IMR-90 (cell line): ENCODE data around the gene ABL1. TPM values are rescaled to one million over a fixed set of nuclear protein-coding genes. Genes with fewer than 3 reads are reported as not detected.

Source experiments
- ATAC-seq: fragments of 200-7000 bp; cut with Tn5 transposase; 2 replicates; pipeline ENCODE4 v1.9.1; 2020; ENCODE audit warnings: low read depth, mild to moderate bottlenecking, moderate library complexity
- BruUV-seq: library from RNA; stranded (reverse); fragments of 400-500 nt; replicated peaks from 2 replicates; lab custom pipeline; 2021; lab: Mats Ljungman, UMichigan
- CTCF ChIA-PET: fragments of 300-600 bp; formaldehyde crosslinking; extraction: SDS; loops from one replicate; lab custom pipeline; 2021; ENCODE audit warnings: antibody characterized with exemption; lab: Yijun Ruan, JAX
- POLR2A ChIA-PET: fragments of 300-600 bp; sonication (Branson Sonifier 250); formaldehyde crosslinking; loops from one replicate; lab custom pipeline; 2022; ENCODE audit warnings: antibody characterized with exemption; ENCODE audit not compliant: unreplicated experiment; lab: Charles Lee
- DNase-seq: peaks from one replicate; pipeline ENCODE4 v3.0.0; 2013
- H2AFZ ChIP-seq: replicated peaks from 2 replicates; pipeline ENCODE3; 2013; ENCODE audit warnings: low read length, mild to moderate bottlenecking; ENCODE audit not compliant: poor library complexity
- H2AK5ac ChIP-seq: 2 replicates; pipeline ENCODE4 v1.6.1; 2013; ENCODE audit warnings: low read depth, low read length, inconsistent platforms
- H2AK9ac ChIP-seq: replicated peaks from 2 replicates; pipeline ENCODE3; 2013; ENCODE audit warnings: mild to moderate bottlenecking, low read depth, low read length, moderate library complexity; ENCODE audit not compliant: poor library complexity
- H2BK120ac ChIP-seq: 2 replicates; pipeline ENCODE4 v1.6.1; 2013; ENCODE audit warnings: low read depth, low read length, inconsistent platforms
- H2BK15ac ChIP-seq: 3 replicates; pipeline ENCODE4 v1.6.1; 2013; ENCODE audit warnings: low read depth, low read length, inconsistent platforms
- H2BK20ac ChIP-seq: 2 replicates; pipeline ENCODE4 v1.6.1; 2013; ENCODE audit warnings: low read depth, mild to moderate bottlenecking, inconsistent platforms, low read length, moderate library complexity
- H2BK5ac ChIP-seq: 2 replicates; pipeline ENCODE4 v1.6.1; 2013; ENCODE audit warnings: mild to moderate bottlenecking, low read depth, low read length, inconsistent platforms; ENCODE audit not compliant: poor library complexity, severe bottlenecking
- H3K14ac ChIP-seq: replicated peaks from 2 replicates; pipeline ENCODE4 v1.6.1; 2013; ENCODE audit warnings: low read depth, low read length, inconsistent platforms
- H3K18ac ChIP-seq: 2 replicates; pipeline ENCODE4 v1.6.1; 2013; ENCODE audit warnings: low read depth, low read length, control low read depth
- H3K23ac ChIP-seq: 2 replicates; pipeline ENCODE4 v1.6.1; 2013; ENCODE audit warnings: low read depth, low read length, inconsistent platforms
- H3K27ac ChIP-seq: 2 replicates; pipeline ENCODE4 v1.5.1; 2013; ENCODE audit warnings: mild to moderate bottlenecking, control low read depth, low read length; ENCODE audit not compliant: insufficient read depth
- H3K27me3 ChIP-seq: 2 replicates; pipeline ENCODE4 v1.6.1; 2013; ENCODE audit warnings: low read length; ENCODE audit not compliant: control insufficient read depth, insufficient read depth
- H3K36me3 ChIP-seq: 2 replicates; pipeline ENCODE4 v1.6.1; 2013; ENCODE audit warnings: low read length, mixed read lengths; ENCODE audit not compliant: control insufficient read depth, insufficient read depth
- H3K4ac ChIP-seq: 2 replicates; pipeline ENCODE4 v1.6.1; 2013; ENCODE audit warnings: low read depth, low read length, inconsistent platforms
- H3K4me1 ChIP-seq: 2 replicates; pipeline ENCODE4 v1.6.1; 2013; ENCODE audit warnings: low read length, mixed read lengths; ENCODE audit not compliant: control insufficient read depth, insufficient read depth
- H3K4me2 ChIP-seq: 2 replicates; pipeline ENCODE4 v1.6.1; 2013; ENCODE audit warnings: low read depth, mild to moderate bottlenecking, control low read depth, low read length, moderate library complexity
- H3K4me3 ChIP-seq: 2 replicates; pipeline ENCODE4 v1.5.1; 2013; ENCODE audit warnings: low read depth, mild to moderate bottlenecking, control low read depth, low read length, moderate library complexity; ENCODE audit not compliant: insufficient read depth
- H3K56ac ChIP-seq: 2 replicates; pipeline ENCODE4 v1.6.1; 2013; ENCODE audit warnings: low read length, inconsistent platforms; ENCODE audit not compliant: insufficient read depth; ENCODE audit errors: extremely low read depth
- H3K79me1 ChIP-seq, 2 experiments: 2 replicates each; pipeline ENCODE4 v1.6.1; 2013; ENCODE audit warnings: low read length in 2 of 2, inconsistent platforms in 1 of 2, low read depth in 1 of 2
- H3K9ac ChIP-seq: 2 replicates; pipeline ENCODE4 v1.6.1; 2013; ENCODE audit warnings: low read depth, low read length, control low read depth
- H3K9me1 ChIP-seq: 2 replicates; pipeline ENCODE4 v1.6.1; 2013; ENCODE audit warnings: low read length, inconsistent platforms; ENCODE audit not compliant: insufficient read depth
- H3K9me3 ChIP-seq: 2 replicates; pipeline ENCODE4 v1.6.1; 2013; ENCODE audit warnings: low read length; ENCODE audit not compliant: control insufficient read depth, insufficient read depth
- H4K20me1 ChIP-seq: 2 replicates; pipeline ENCODE4 v1.6.1; 2013; ENCODE audit warnings: low read length, inconsistent platforms; ENCODE audit not compliant: insufficient read depth
- H4K5ac ChIP-seq: 2 replicates; pipeline ENCODE4 v1.6.1; 2013; ENCODE audit warnings: mild to moderate bottlenecking, low read depth, low read length, control low read depth
- H4K8ac ChIP-seq, 2 experiments: 2 replicates each; pipeline ENCODE4 v1.6.1; 2013; ENCODE audit warnings: low read depth in 2 of 2, low read length in 2 of 2, control low read depth in 1 of 2, inconsistent platforms in 1 of 2
- H4K91ac ChIP-seq: 2 replicates; pipeline ENCODE4 v1.6.1; 2013; ENCODE audit warnings: low read depth, low read length, inconsistent platforms; ENCODE audit not compliant: insufficient read depth
- BHLHE40 ChIP-seq: fragments of 150-350 bp; IDR thresholded peaks from 2 replicates; pipeline ENCODE4 v1.6.1; 2016; ENCODE audit warnings: mild to moderate bottlenecking, low read depth, low read length
- MAZ ChIP-seq: IDR thresholded peaks from 2 replicates; pipeline ENCODE4 v1.6.1; 2012; ENCODE audit warnings: low read depth, mild to moderate bottlenecking, low read length, improper control_type of control experiment, moderate library complexity, borderline replicate concordance
- MXI1 ChIP-seq: IDR thresholded peaks from 2 replicates; pipeline ENCODE4 v1.6.1; 2012; ENCODE audit warnings: low read depth, mild to moderate bottlenecking, low read length, moderate library complexity, borderline replicate concordance
- RCOR1 ChIP-seq: IDR thresholded peaks from 2 replicates; pipeline ENCODE4 v1.6.1; 2012; ENCODE audit warnings: mild to moderate bottlenecking, low read length, improper control_type of control experiment; ENCODE audit not compliant: insufficient replicate concordance
- WGBS, 2 experiments: methylation state at CpG; one replicate each; pipeline versions ENCODE4 v1.1.5 to v1.1.7; 2013; ENCODE audit warnings: missing lambda C conversion rate in 2 of 2; ENCODE audit not compliant: insufficient read length in 1 of 2; ENCODE audit errors: extremely low coverage in 2 of 2; 5-methylcytosine and 5-hydroxymethylcytosine counted together
- dilution Hi-C: fragments of 300-500 bp; cut with HindIII; formaldehyde crosslinking; loops from one replicate; pipeline ENCODE4 v1.14.3; 2018; ENCODE audit warnings: low sequenced_read_pairs; ENCODE audit not compliant: unreplicated experiment
- in situ Hi-C: fragments of 300-500 bp; cut with MboI; formaldehyde crosslinking; loops from 3 replicates; pipeline ENCODE4 v1.14.3; 2019; ENCODE audit warnings: low sequenced_read_pairs, inconsistent platforms, mixed read lengths
- intact Hi-C: fragments of 100-400 bp; cut with micrococcal nuclease; formaldehyde crosslinking; loops from 2 replicates; pipeline ENCODE4 v1.10.0; 2022
- polyA plus RNA-seq, 3 experiments: library from polyadenylated mRNA; depleted of rRNA; stranded (reverse); fragments of >200 nt; gene quantifications; 2 replicates each; pipeline ENCODE4 v1.2.3, GENCODE V29; 2012; ENCODE audit warnings: low replicate concordance in 1 of 3
- total RNA-seq: library from RNA; depleted of rRNA; stranded (reverse); fragments of >200 nt; gene quantifications from 2 replicates; pipeline ENCODE4 v1.2.3, GENCODE V29; 2012
- TF ChIP-seq, protein P1 (sequence below): conservative IDR thresholded peaks from 2 replicates; pipeline ENCODE4 v1.5.1; 2012; ENCODE audit warnings: mild to moderate bottlenecking, low read depth, low read length, improper control_type of control experiment

Gene ABL1
- total and polyA plus RNA-seq, 2 of the 4 experiments (the other 2 are of a cell fraction) = 33.7 to 49.1 TPM

DNA sequence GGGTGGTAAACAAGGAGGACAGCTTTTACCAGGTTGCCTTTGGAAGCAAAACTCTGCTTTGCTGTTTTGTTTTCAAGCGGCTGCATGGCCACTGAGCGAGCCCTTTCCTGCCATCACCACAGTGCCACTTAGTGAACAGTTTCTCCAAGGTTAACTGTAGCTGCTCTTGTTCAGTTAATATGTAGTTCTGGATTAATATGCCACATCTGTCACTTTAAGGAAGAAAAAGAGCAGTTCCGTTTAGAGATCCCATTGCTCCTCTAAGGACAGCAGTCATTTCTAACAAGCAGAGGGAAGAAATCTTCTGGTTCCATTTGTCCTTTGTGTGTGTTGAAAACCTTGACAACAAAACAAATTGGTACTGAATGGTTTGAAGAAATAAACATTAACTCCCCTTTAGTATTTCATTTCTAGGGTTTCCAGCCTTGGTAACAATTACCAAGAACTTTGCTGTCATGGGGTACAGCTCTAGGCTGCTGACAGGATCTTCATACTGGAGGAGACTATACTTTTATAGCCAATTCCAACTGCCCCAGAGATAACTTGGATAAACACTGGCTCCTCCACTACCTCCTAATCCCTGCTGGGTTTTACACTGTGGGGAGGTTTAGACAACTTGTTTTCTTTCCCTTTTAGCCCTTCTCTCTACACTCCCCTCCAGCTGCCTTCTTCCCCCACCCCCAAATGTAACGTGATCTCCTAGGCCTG, 10.3 kb upstream of the ABL1 start:
- peak overlapping the region; percentile 89 for H3K4ac ChIP-seq
- H2AK5ac ChIP-seq = peak overlapping the region; percentile 69; the same call in 1 of the 2 replicates
- H3K27ac ChIP-seq = peak overlapping the region; percentile 96
- ChIA-PET POLR2A (no interaction called here), CTCF (interaction anchor here (0.6 to 1.6 kb wide), 3 partner anchors 10 to 766 kb away, joined by 3 to 5 read pairs (median 3); partner anchors contain the start of gene ABL1)
- no CpG with 5 or more reads among the region's 4 CpGs for WGBS, 2 experiments
- ATAC-seq (peak; percentile 97), DNase-seq (peak; percentile 84)
- H3K9me3 ChIP-seq = no peaks in the 10 kb centered on the region
- intact Hi-C loops (no loop called here), in situ Hi-C loops (no loop called here), dilution Hi-C loops (no loop called here)
- peak overlapping the region; percentile 93 for H2BK5ac ChIP-seq
- H3K23ac ChIP-seq = peak overlapping the region; percentile 86
- H2BK15ac ChIP-seq = peak overlapping the region; percentile 88; the same call in 2 of the 3 replicates
- H4K5ac ChIP-seq = peak overlapping the region; percentile 47
- H3K14ac ChIP-seq = peak overlapping the region; percentile 84
- H3K9ac ChIP-seq = peak overlapping the region; percentile 71
- no peaks in the 10 kb centered on the region for H3K36me3 ChIP-seq
- peaks cover 15% of the 10 kb centered on the region for H3K4me1 ChIP-seq
- BruUV-seq = no TSS peak
- peak overlapping the region; percentile 72 for H2BK20ac ChIP-seq
- H4K91ac ChIP-seq = peak overlapping the region; percentile 81
- peak overlapping the region; percentile 62 for H2BK120ac ChIP-seq
- peak overlapping the region; percentile 26 to 82 for H4K8ac ChIP-seq
- H4K20me1 ChIP-seq = 0 out of 2 replicates have a peak, but pooled peaks cover 3% of the 10 kb centered on the region
- H3K4me3 ChIP-seq = no peak overlapping the region; the same call in 1 of the 2 replicates
- peak overlapping the region; percentile 85 for H3K56ac ChIP-seq
- H3K18ac ChIP-seq = peak overlapping the region; percentile 58
- H3K4me2 ChIP-seq = peak overlapping the region; percentile 62
- H3K79me1 ChIP-seq = peaks cover 23 to 49% of the 10 kb centered on the region in 2 experiments
- peak overlapping the region; percentile 64 for H2AFZ ChIP-seq
- peaks cover 14% of the 10 kb centered on the region for H3K9me1 ChIP-seq
- H3K27me3 ChIP-seq = no peaks in the 10 kb centered on the region
- TF ChIP-seq MXI1 (no peak), MAZ (peak; percentile 78; the same call in 1 of the 2 replicates), BHLHE40 (peak; percentile 33; the same call in 1 of the 2 replicates), RCOR1 (no peak)
- TF ChIP-seq, protein P1, sequence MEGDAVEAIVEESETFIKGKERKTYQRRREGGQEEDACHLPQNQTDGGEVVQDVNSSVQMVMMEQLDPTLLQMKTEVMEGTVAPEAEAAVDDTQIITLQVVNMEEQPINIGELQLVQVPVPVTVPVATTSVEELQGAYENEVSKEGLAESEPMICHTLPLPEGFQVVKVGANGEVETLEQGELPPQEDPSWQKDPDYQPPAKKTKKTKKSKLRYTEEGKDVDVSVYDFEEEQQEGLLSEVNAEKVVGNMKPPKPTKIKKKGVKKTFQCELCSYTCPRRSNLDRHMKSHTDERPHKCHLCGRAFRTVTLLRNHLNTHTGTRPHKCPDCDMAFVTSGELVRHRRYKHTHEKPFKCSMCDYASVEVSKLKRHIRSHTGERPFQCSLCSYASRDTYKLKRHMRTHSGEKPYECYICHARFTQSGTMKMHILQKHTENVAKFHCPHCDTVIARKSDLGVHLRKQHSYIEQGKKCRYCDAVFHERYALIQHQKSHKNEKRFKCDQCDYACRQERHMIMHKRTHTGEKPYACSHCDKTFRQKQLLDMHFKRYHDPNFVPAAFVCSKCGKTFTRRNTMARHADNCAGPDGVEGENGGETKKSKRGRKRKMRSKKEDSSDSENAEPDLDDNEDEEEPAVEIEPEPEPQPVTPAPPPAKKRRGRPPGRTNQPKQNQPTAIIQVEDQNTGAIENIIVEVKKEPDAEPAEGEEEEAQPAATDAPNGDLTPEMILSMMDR = no peak
- H2AK9ac ChIP-seq = peak overlapping the region; percentile 63
